ENCODE measurements around the gene MAD1L1. TPM values are rescaled to one million over a fixed set of nuclear protein-coding genes. Genes with fewer than 3 reads are reported as not detected.

MAD1L1 gene
- total RNA-seq, 4 donors from 2014 or later = 60.3 to 149 (median 73.7) TPM

DNA sequence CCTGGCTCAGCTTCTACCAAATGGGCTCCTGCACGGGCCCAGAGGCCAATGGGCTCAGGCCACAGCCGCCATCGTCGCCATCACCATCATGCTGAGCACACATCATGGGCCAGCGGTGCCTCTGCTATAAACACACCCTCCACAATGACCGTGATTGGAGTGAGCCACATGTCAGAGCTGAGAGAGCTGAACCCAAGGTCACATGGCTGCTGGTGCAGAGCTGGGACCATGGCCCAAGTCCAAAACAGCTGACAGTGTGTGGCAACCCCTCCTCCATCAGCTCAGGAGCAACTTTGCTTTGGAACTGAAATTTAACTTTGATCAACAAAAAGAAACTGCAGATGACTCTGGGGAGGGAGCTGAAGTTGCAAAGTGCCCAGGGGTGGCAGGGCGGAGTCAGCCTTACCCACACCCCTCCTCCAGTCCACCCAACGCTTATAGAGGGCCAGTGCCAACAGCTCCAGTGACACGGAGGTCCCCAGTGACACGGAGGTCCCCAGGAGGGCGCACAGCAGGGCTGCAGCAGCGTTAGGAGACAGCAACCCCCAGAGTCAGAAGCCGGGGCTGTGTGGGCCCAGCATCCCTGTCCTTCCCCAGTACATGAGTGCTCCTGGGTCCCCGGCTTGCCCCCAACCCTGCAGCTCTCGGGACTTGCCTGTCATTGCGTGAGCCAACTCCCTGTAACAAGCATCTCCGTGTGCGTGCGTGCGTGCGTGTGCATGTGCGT, 313.0 kb downstream of the MAD1L1 start:
- WGBS, 2 donors = 53 to 58% methylated on average over 13 to 15 of the region's 22 CpGs
- peak in 1 of 2 donors; percentile 43 for DNase-seq (ENCODE audit: low spot score in 2 of 2)
- Histone ChIP-seq H3K27ac (no peak overlapping the region), H3K4me1 (peaks cover 0 to 39% (median 10%) of the 10 kb centered on the region in 4 donors), H3K27me3 (no peaks in the 10 kb centered on the region), H3K4me3 (peak overlapping the region in 1 of 4 donors; percentile 3), H3K36me3 (peaks cover 0 to 12% (median 0%) of the 10 kb centered on the region in 3 donors), H3K9me3 (no peaks in the 10 kb centered on the region)
- TF ChIP-seq POLR2A (IDR thresholded peaks at IDR 0.05) = no peak
- TF ChIP-seq EP300 (IDR thresholded peaks at IDR 0.05) = peak in 1 of 2 donors; percentile 21
- TF ChIP-seq, protein P1, sequence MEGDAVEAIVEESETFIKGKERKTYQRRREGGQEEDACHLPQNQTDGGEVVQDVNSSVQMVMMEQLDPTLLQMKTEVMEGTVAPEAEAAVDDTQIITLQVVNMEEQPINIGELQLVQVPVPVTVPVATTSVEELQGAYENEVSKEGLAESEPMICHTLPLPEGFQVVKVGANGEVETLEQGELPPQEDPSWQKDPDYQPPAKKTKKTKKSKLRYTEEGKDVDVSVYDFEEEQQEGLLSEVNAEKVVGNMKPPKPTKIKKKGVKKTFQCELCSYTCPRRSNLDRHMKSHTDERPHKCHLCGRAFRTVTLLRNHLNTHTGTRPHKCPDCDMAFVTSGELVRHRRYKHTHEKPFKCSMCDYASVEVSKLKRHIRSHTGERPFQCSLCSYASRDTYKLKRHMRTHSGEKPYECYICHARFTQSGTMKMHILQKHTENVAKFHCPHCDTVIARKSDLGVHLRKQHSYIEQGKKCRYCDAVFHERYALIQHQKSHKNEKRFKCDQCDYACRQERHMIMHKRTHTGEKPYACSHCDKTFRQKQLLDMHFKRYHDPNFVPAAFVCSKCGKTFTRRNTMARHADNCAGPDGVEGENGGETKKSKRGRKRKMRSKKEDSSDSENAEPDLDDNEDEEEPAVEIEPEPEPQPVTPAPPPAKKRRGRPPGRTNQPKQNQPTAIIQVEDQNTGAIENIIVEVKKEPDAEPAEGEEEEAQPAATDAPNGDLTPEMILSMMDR (IDR thresholded peaks at IDR 0.05) = no peak

DNA sequence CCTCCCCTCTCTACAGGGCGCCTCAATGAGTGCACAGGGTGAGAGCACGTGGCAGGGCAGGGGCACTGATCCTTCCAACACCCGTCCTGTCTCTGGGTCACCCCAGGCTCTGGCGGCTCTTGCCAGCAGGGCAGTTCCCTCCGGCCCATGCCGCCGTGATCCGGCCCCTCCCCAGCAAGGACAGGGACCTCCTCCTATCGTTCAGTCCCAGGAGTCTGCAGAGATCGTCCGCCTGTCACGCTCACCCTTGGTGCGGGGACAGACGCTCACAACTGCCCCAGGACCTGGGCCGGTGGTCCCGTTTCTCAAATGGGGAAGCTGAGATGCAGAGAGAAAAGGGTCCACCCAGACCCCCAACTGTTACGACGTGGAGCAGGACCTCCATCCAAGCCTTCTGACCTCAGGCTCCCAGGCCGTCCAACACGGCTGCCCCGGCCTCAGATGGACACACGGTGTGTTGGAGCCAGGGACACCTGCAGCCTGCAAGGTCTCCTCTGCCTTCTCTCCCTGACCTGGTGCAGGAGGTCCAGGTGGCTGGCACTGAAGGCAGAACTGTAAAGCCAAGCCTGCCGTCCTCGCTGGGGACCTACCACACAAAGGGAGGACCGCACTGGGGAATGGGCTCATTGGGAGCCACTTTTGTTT, 313.7 kb downstream of the MAD1L1 start:
- TF ChIP-seq POLR2A (IDR thresholded peaks at IDR 0.05) = no peak
- TF ChIP-seq EP300 (IDR thresholded peaks at IDR 0.05) = no peak
- TF ChIP-seq, protein P1 (IDR thresholded peaks at IDR 0.05) = no peak
- no peak overlapping the region for H3K27ac ChIP-seq
- 83 to 89% methylated on average over 23 to 25 of the region's 25 CpGs for WGBS, 2 donors
- no peaks in the 10 kb centered on the region for H3K9me3 ChIP-seq
- H3K4me1 ChIP-seq = peaks cover 0 to 39% (median 10%) of the 10 kb centered on the region in 4 donors
- H3K4me3 ChIP-seq = no peak overlapping the region
- peaks cover 0 to 12% (median 0%) of the 10 kb centered on the region in 3 donors for H3K36me3 ChIP-seq
- H3K27me3 ChIP-seq = no peaks in the 10 kb centered on the region
- DNase-seq (ENCODE audit: low spot score in 2 of 2) = no peak

DNA sequence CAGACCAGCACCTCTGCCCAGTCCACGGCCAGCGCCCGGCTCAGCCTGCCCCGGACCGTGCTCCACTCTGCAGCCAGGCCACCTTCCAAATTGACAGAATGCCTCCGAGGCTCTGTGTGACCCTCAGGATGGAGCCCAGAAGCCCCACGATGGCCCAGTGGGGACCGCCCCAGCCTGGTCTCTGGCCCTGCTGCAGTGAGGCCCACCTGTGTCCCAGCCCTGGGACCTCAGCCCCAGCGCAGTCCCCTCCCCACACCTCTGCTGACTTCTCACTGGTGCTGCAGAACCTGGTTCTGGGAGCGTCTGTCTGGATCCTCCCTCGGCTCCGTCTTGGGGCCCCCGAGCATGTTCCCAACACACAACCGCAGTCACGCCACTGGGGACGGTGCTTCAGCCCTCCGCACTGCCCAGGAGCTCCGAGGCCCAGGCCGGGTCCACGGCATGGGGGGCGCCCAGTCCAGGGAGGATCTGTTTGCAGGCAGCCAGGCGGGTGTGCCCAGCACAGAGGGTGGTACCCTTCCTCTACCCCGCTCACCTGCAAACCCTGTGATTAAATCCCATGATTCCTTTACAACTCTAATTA, 314.6 kb downstream of the MAD1L1 start:
- no peaks in the 10 kb centered on the region for H3K27me3 ChIP-seq
- no peak for DNase-seq (ENCODE audit: low spot score in 2 of 2)
- peaks cover 0 to 46% (median 10%) of the 10 kb centered on the region in 4 donors for H3K4me1 ChIP-seq
- H3K36me3 ChIP-seq = peaks cover 0 to 6% (median 0%) of the 10 kb centered on the region in 3 donors
- H3K4me3 ChIP-seq = no peak overlapping the region
- 95 to 98% methylated on average over 20 to 22 of the region's 23 CpGs for WGBS, 2 donors
- H3K27ac ChIP-seq = no peak overlapping the region
- TF ChIP-seq EP300 (IDR thresholded peaks at IDR 0.05) (no peak), POLR2A (IDR thresholded peaks at IDR 0.05) (no peak)
- no peaks in the 10 kb centered on the region for H3K9me3 ChIP-seq

DNA sequence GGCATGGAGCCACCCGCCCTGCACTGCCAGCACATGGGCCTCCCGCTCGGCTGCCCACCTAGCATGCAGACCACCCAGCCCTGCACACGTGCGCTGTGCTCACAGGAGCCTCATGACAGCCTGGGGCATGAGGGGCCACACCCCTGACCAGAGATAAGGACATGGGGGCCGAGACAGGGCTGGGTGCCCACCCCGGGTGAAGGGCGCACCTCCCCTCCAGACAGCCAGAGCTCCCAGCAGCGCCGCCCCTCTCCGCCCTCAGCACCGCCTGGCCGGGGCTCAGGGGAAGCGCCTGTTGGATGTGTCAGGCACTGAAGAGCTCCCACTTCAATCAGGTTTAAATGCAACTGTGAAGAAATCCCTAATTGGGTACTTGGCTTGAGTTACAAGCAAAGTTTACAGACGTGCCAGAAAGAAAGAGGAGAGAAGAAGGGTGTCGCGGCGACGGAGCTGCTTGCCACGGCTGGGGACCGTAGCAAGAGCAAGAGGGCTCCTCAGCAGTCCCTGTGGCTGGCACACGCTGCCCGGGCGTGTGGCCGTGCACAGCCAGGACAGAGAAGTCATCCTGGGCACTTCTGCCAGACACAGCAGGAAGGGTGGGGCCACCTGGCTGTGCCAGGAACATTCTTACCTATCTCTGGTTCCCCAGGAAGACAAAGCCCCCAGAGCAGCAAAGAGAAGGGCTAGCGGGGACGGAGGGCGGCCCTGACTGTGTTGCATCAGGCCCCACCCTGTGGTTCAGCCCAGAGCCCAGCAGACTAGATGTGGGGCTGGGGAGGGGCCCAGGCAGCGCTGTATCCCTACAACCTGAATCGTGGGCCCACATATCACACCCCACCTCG, 315.3 kb downstream of the MAD1L1 start:
- Histone ChIP-seq H3K4me1 (peaks cover 0 to 51% (median 10%) of the 10 kb centered on the region in 4 donors), H3K27me3 (no peaks in the 10 kb centered on the region), H3K9me3 (no peaks in the 10 kb centered on the region), H3K36me3 (peaks cover 0 to 6% (median 0%) of the 10 kb centered on the region in 3 donors), H3K27ac (no peak overlapping the region), H3K4me3 (no peak overlapping the region)
- TF ChIP-seq POLR2A (IDR thresholded peaks at IDR 0.05) (no peak), EP300 (IDR thresholded peaks at IDR 0.05) (no peak)
- TF ChIP-seq, protein P1 (IDR thresholded peaks at IDR 0.05) = no peak
- DNase-seq (ENCODE audit: low spot score in 2 of 2) = no peak
- 83% methylated on average over 23 to 25 of the region's 31 CpGs for WGBS, 2 donors

DNA sequence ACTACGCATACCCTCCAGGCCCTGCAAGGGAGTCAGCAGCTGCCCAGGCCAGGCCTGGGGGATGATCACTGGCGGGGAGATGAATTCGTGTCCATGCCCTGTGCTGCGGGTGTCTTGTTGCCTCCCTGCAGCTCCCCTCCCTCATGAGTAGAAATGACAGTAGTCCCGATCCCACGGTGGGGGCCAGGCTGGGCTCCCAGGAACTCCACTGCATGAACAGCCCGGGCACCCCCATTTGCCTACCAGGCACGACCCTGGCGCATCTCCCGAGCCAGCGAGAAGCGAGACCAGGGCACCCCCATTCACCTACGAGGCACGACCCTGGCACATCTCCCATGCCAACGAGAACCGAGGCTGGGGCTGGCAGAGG, 316.2 kb downstream of the MAD1L1 start:
- WGBS, 2 donors = 90 to 93% methylated on average over 8 to 14 of the region's 16 CpGs
- DNase-seq (ENCODE audit: low spot score in 2 of 2) = no peak
- Histone ChIP-seq H3K9me3 (no peaks in the 10 kb centered on the region), H3K36me3 (peaks cover 0 to 6% (median 0%) of the 10 kb centered on the region in 3 donors), H3K4me3 (no peak overlapping the region), H3K27ac (no peak overlapping the region), H3K27me3 (no peaks in the 10 kb centered on the region), H3K4me1 (peaks cover 0 to 51% (median 10%) of the 10 kb centered on the region in 4 donors)
- TF ChIP-seq POLR2A (IDR thresholded peaks at IDR 0.05) = no peak
- TF ChIP-seq, protein P1 (IDR thresholded peaks at IDR 0.05) = no peak
- no peak for TF ChIP-seq EP300 (IDR thresholded peaks at IDR 0.05)
